Smooth muscle cell (in vitro differentiated cells): ENCODE measurements around the gene TSHZ3. TPM values are rescaled to one million over a fixed set of nuclear protein-coding genes. Genes with fewer than 3 reads are reported as not detected.
A peak's percentile ranks its signal among the peaks of the same experiment; 100 is the strongest.

Experiments used
- DNase-seq: peaks from one replicate; lab custom pipeline; 2025; ENCODE audit not compliant: unreplicated experiment; lab: John Stamatoyannopoulos, UW
- H2AFZ ChIP-seq: fragments of 200-600 bp; sonication (generic); 2 replicates; pipeline ENCODE4 v1.6.0; 2016; ENCODE audit warnings: antibody characterized with exemption, low read depth, mild to moderate bottlenecking
- H3F3A ChIP-seq: fragments of 200-600 bp; sonication (generic); 2 replicates; pipeline ENCODE4 v1.6.0; 2017; ENCODE audit warnings: antibody characterized with exemption, low read depth
- H3K27ac ChIP-seq: fragments of 200-600 bp; sonication (generic); 2 replicates; pipeline ENCODE4 v1.5.1; 2016; ENCODE audit warnings: low read depth, mild to moderate bottlenecking
- H3K27me3 ChIP-seq: fragments of 200-600 bp; sonication (generic); 2 replicates; pipeline ENCODE4 v1.6.1; 2016; ENCODE audit warnings: low read depth, mild to moderate bottlenecking
- H3K36me3 ChIP-seq: fragments of 200-600 bp; sonication (generic); 2 replicates; pipeline ENCODE4 v1.5.1; 2016; ENCODE audit warnings: low read depth
- H3K4me1 ChIP-seq: fragments of 200-600 bp; sonication (generic); 2 replicates; pipeline ENCODE4 v1.5.1; 2016; ENCODE audit warnings: low read depth
- H3K4me2 ChIP-seq: fragments of 200-600 bp; sonication (generic); 2 replicates; pipeline ENCODE4 v1.6.0; 2016; ENCODE audit warnings: mild to moderate bottlenecking
- H3K4me3 ChIP-seq: fragments of 200-600 bp; sonication (generic); 2 replicates; pipeline ENCODE4 v1.5.1; 2016; ENCODE audit warnings: mild to moderate bottlenecking
- H3K79me2 ChIP-seq: fragments of 200-600 bp; sonication (generic); 2 replicates; pipeline ENCODE4 v1.6.0; 2016; ENCODE audit warnings: low read depth, mild to moderate bottlenecking
- H3K9ac ChIP-seq: fragments of 200-600 bp; sonication (generic); 2 replicates; pipeline ENCODE4 v1.6.0; 2016; ENCODE audit warnings: low read depth
- H3K9me3 ChIP-seq: fragments of 200-600 bp; sonication (generic); replicated peaks from 2 replicates; pipeline ENCODE4 v1.5.1; 2016; ENCODE audit warnings: low read depth
- H4K20me1 ChIP-seq: fragments of 200-600 bp; sonication (generic); 2 replicates; pipeline ENCODE4 v1.6.0; 2016; ENCODE audit warnings: low read depth
- CTCF ChIP-seq: fragments of 200-600 bp; sonication (generic); IDR thresholded peaks from 2 replicates; pipeline ENCODE4 v1.5.1; 2017; ENCODE audit warnings: borderline replicate concordance, mild to moderate bottlenecking, antibody characterized with exemption; ENCODE audit not compliant: insufficient read depth, poor library complexity, severe bottlenecking
- WGBS: methylation state at CpG from one replicate; pipeline ENCODE4 v1.1.7; 2016; ENCODE audit warnings: low lambda C conversion rate; 5-methylcytosine and 5-hydroxymethylcytosine counted together
- polyA plus RNA-seq: library from polyadenylated mRNA; unstranded; fragments of >200 nt; fragmentation: Nextera tagmentation; extraction: Ambion mirVana; gene quantifications from 2 replicates; pipeline ENCODE4 v1.2.1, GENCODE V29; 2016
- total RNA-seq: library from RNA; depleted of rRNA; stranded (reverse); fragments of >200 nt; gene quantifications from 2 replicates; pipeline ENCODE4 v1.2.3, GENCODE V29; 2014

TSHZ3 gene
- total and polyA plus RNA-seq, 2 experiments from 2014 or later, result 21.8 to 23.7 TPM

GRCh38 chr19:31232180-31232579 is 117.1 kb downstream of the TSHZ3 start:
- no peak for TF ChIP-seq CTCF
- H3K27ac ChIP-seq, result peak overlapping the region; percentile 77
- H3F3A ChIP-seq, result peaks cover 4% of the 10 kb centered on the region
- 80% methylated on average over 5 of the region's 5 CpGs for WGBS
- no peak overlapping the region for H3K4me2 ChIP-seq
- H4K20me1 ChIP-seq, result no peaks in the 10 kb centered on the region
- no peaks in the 10 kb centered on the region for H3K4me1 ChIP-seq
- no peak for DNase-seq
- no peaks in the 10 kb centered on the region for H3K27me3 ChIP-seq
- H3K9ac ChIP-seq, result no peak overlapping the region
- no peaks in the 10 kb centered on the region for H3K9me3 ChIP-seq
- H2AFZ ChIP-seq, result no peak overlapping the region
- H3K4me3 ChIP-seq, result no peak overlapping the region
- no peaks in the 10 kb centered on the region for H3K79me2 ChIP-seq
- no peaks in the 10 kb centered on the region for H3K36me3 ChIP-seq

- H3K9me3 ChIP-seq, result no peaks in the 10 kb centered on the region
- no peaks in the 10 kb centered on the region for H3K4me1 ChIP-seq
- H3K9ac ChIP-seq, result no peak overlapping the region
- no peak for TF ChIP-seq CTCF
- no peaks in the 10 kb centered on the region for H3K79me2 ChIP-seq
- H2AFZ ChIP-seq, result no peak overlapping the region
- H3K4me3 ChIP-seq, result no peak overlapping the region
- no peaks in the 10 kb centered on the region for H4K20me1 ChIP-seq
- 69% methylated on average over 6 of the region's 6 CpGs for WGBS
- DNase-seq, result no peak
- no peaks in the 10 kb centered on the region for H3K36me3 ChIP-seq
- peak overlapping the region; percentile 77 for H3K27ac ChIP-seq
- H3F3A ChIP-seq, result peaks cover 4% of the 10 kb centered on the region
- no peak overlapping the region for H3K4me2 ChIP-seq
- H3K27me3 ChIP-seq, result no peaks in the 10 kb centered on the region
These were observed 118.0 kb downstream of the TSHZ3 start for GRCh38 chr19:31231237-31231636.

- Histone ChIP-seq H4K20me1 (no peaks in the 10 kb centered on the region), H3K4me1 (no peaks in the 10 kb centered on the region), H3K27me3 (no peaks in the 10 kb centered on the region), H3K27ac (no peak overlapping the region), H3K4me3 (no peak overlapping the region), H2AFZ (no peak overlapping the region), H3K79me2 (no peaks in the 10 kb centered on the region), H3K9me3 (no peaks in the 10 kb centered on the region), H3K4me2 (no peak overlapping the region), H3K36me3 (no peaks in the 10 kb centered on the region), H3K9ac (no peak overlapping the region), H3F3A (peaks cover 7% of the 10 kb centered on the region)
- no peak for TF ChIP-seq CTCF
- WGBS, result 95% methylated on average over 4 of the region's 4 CpGs
- no peak for DNase-seq
These were observed 122.9 kb downstream of the TSHZ3 start for GRCh38 chr19:31226151-31226935.
